HG03432 (cell line): Measurements from ENCODE around the gene STPG3.
A peak's percentile ranks its signal among the peaks of the same experiment; 100 is the strongest.

ENCODE experiments used
- ATAC-seq: cut with Tn5 transposase; IDR thresholded peaks from one replicate; pipeline ENCODE4 v1.9.1; 2021; ENCODE audit warnings: mild to moderate bottlenecking, moderate library complexity; ENCODE audit not compliant: unreplicated experiment

Gene STPG3

DNA sequence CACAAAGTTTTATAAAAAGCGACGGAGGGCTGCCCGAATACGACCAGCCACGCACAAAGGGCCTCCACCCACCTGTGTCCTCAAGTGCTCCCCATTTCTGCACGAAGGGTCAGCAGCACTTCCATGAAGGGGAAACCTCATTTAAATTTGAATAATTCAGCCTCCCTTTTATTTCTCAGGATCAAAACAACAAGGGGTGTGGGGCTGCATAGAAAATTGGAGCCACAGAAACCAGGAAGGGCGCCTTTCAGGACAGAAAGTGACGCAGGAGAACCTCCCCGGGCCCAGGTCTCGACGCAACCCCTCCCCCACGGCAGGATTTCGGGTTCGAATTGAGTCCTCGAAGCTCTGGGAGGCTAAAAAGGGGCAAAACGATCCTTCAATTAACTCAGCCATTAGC is 48.9 kb downstream of the STPG3 start:
- no peak for ATAC-seq

DNA sequence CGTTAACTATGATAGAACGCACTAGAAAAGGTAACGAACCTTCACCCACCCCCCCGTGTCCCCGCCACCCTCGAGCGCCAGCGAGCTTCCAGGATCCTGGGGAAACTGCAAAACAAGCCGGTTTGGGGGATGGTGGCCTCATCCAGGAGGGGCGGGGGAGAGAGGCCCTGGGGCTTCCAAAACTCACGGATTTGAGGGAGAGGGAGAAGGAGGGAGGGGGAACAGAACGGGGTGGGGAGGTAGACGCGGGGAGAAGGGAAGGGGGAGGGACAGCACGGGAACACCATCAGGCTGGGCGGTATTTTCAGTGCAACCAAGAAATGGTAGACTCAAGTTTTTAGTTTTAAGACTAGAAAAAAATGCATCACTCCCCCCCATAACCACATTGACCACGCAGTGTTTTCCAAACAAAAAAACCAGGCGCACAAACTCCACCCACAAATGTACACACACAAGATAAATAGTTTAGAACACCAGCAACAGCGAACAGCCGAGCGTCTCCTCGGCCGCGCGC is 49.5 kb downstream of the STPG3 start:
- no peak for ATAC-seq

DNA sequence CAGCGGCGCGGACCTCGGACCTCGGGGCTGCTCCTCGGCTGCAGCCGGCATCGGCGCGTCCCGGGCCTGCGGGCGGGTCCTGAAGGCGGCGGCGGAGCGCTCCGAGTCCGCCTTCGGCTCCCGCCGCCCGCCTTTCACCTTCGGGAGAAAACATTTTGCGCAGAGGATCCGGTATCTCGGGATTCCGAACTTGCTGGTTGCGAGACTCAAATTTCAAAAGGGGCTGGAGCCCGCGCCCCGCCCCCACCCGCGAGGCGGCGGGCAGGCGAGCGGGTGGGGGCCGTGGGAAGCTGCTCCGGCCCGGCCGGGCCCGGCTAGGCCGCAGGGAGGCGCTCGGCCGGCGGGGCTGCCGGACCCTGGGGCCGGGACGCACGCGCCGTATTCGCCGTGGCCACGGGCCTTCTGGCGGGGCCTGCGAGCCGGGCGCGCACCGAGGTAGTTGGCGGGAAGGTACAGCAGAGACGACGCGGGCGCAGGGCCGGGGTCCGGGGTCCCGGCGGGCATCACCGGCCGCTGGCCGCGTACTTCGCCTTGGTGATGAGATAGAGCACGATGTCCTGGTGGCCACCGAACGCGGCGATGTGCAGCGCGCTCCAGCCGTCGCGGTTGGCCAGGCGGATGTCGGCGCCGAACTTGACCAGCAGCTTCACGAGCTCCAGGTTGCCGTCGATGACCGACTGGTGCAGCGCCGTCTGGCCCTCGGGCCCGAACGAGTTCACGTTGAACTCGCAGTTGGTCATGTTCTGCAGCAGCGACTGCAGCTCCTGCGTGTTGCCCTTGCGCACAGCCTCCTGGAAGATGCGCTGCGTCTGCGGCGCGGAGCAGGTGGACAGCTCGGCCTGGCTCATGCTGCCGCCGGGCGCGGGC is 50.2 kb downstream of the STPG3 start:
- ATAC-seq: peak; percentile 17

DNA sequence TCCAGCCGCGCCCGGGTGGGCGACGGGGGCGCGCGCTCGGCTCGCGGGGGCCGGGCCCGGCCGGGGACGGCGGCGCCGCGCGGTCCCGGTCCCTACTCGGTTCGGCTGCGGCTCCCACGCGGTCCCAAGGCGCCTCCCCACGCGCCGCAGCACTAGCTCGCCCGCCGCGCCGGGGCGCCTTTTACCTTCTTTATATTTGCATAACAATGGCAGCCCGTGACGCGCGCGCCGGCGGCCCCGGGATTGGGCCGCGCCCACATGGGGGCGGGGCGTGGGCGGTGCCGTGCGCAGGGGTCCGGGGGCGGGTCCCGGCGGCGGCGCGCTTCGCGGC is 51.0 kb downstream of the STPG3 start, which contains the start of gene NRARP:
Gene NRARP (minus strand): TSS at position 154 of the 331 bp plus-strand sequence. CDS start 343 bp downstream, outside the sequence.
- peak; percentile 71 for ATAC-seq

- peak; percentile 51 for ATAC-seq
Observed at GRCh38 chr9:137302449-137303150, 51.5 kb downstream of the STPG3 start.
